ENCODE data around the gene CMSS1.
"Not testable (repeated sequence)": the region's sequence is repeated elsewhere in the genome, so short reads cannot be mapped to it uniquely, and the experiment has no call there.

CMSS1 gene

GRCh38 chr3:100225193-100225592 lies 407.5 kb downstream of the CMSS1 start:
- Histone ChIP-seq H3K9me3 (ENCODE audit: control extremely low read depth in 1 of 5, control insufficient read depth in 4 of 5, insufficient read depth in 2 of 5, low read depth in 1 of 5, low read length in 4 of 5) (peaks cover 0 to 6% (median 0%) of the 10 kb centered on the region in 5 experiments), H3K27ac (ENCODE audit: insufficient read depth in 1 of 2, low read depth in 1 of 2, low read length in 2 of 2, poor library complexity in 1 of 2, severe bottlenecking in 2 of 2) (no peak overlapping the region), H3K4me1 (ENCODE audit: control extremely low read depth in 1 of 4, control insufficient read depth in 4 of 4, insufficient read depth in 4 of 4, low read length in 3 of 4) (no peaks in the 10 kb centered on the region), H3K4me3 (ENCODE audit: control insufficient read depth in 1 of 7, extremely low read depth in 1 of 7, insufficient read depth in 4 of 7, low read depth in 2 of 7, low read length in 6 of 7) (no peak overlapping the region), H3K27me3 (replicated peaks in 2 of 5; ENCODE audit: control insufficient read depth in 4 of 5, insufficient read depth in 5 of 5, low read length in 4 of 5) (no peaks in the 10 kb centered on the region), H3K36me3 (ENCODE audit: control insufficient read depth in 4 of 4, insufficient read depth in 4 of 4, low read length in 3 of 4) (no peaks in the 10 kb centered on the region)
- DNase-seq, result no peak
- CTCF ChIA-PET, result no interaction called here
- POLR2A ChIA-PET, result no interaction called here
- 97% methylated on average over 26 of the region's 26 CpGs for whole genome bisulfite sequencing (ENCODE audit: insufficient coverage)

- ChIA-PET CTCF (interaction anchor here (0.6 kb wide), 1 partner anchor 403 kb away, joined by 3 read pairs; no protein-coding TSS in a partner anchor), POLR2A (no interaction called here)
- no peaks in the 10 kb centered on the region for H3K27me3 ChIP-seq (replicated peaks in 2 of 5; ENCODE audit: control insufficient read depth in 4 of 5, insufficient read depth in 5 of 5, low read length in 4 of 5)
- no peak overlapping the region for H3K4me3 ChIP-seq (ENCODE audit: control insufficient read depth in 1 of 7, extremely low read depth in 1 of 7, insufficient read depth in 4 of 7, low read depth in 2 of 7, low read length in 6 of 7)
- peaks cover 0 to 6% (median 0%) of the 10 kb centered on the region in 5 experiments for H3K9me3 ChIP-seq (ENCODE audit: control extremely low read depth in 1 of 5, control insufficient read depth in 4 of 5, insufficient read depth in 2 of 5, low read depth in 1 of 5, low read length in 4 of 5)
- WGBS (ENCODE audit: insufficient coverage), result 98% methylated on average over 7 of the region's 8 CpGs
- DNase-seq, result no peak
- no peaks in the 10 kb centered on the region for H3K4me1 ChIP-seq (ENCODE audit: control extremely low read depth in 1 of 4, control insufficient read depth in 4 of 4, insufficient read depth in 4 of 4, low read length in 3 of 4)
- no peak overlapping the region for H3K27ac ChIP-seq (ENCODE audit: insufficient read depth in 1 of 2, low read depth in 1 of 2, low read length in 2 of 2, poor library complexity in 1 of 2, severe bottlenecking in 2 of 2)
- H3K36me3 ChIP-seq (ENCODE audit: control insufficient read depth in 4 of 4, insufficient read depth in 4 of 4, low read length in 3 of 4), result no peaks in the 10 kb centered on the region
These were observed 408.2 kb downstream of the CMSS1 start for GRCh38 chr3:100225883-100226282.

- no peaks in the 10 kb centered on the region for H3K27me3 ChIP-seq (replicated peaks in 2 of 5; ENCODE audit: control insufficient read depth in 4 of 5, insufficient read depth in 5 of 5, low read length in 4 of 5)
- WGBS (ENCODE audit: insufficient coverage), result no CpG with 5 or more reads among the region's 6 CpGs
- POLR2A ChIA-PET, result no interaction called here
- H3K4me3 ChIP-seq (ENCODE audit: control insufficient read depth in 1 of 7, extremely low read depth in 1 of 7, insufficient read depth in 4 of 7, low read depth in 2 of 7, low read length in 6 of 7), result no peak overlapping the region
- H3K27ac ChIP-seq (ENCODE audit: insufficient read depth in 1 of 2, low read depth in 1 of 2, low read length in 2 of 2, poor library complexity in 1 of 2, severe bottlenecking in 2 of 2), result no peak overlapping the region
- DNase-seq, result no peak
- H3K36me3 ChIP-seq (ENCODE audit: control insufficient read depth in 4 of 4, insufficient read depth in 4 of 4, low read length in 3 of 4), result no peaks in the 10 kb centered on the region
- no peaks in the 10 kb centered on the region for H3K4me1 ChIP-seq (ENCODE audit: control extremely low read depth in 1 of 4, control insufficient read depth in 4 of 4, insufficient read depth in 4 of 4, low read length in 3 of 4)
- CTCF ChIA-PET, result no interaction called here
- peaks cover 0 to 6% (median 0%) of the 10 kb centered on the region in 5 experiments for H3K9me3 ChIP-seq (ENCODE audit: control extremely low read depth in 1 of 5, control insufficient read depth in 4 of 5, insufficient read depth in 2 of 5, low read depth in 1 of 5, low read length in 4 of 5)
These were observed 409.2 kb downstream of the CMSS1 start for GRCh38 chr3:100226712-100227429.

- H3K4me3 ChIP-seq (ENCODE audit: control insufficient read depth in 1 of 7, extremely low read depth in 1 of 7, insufficient read depth in 4 of 7, low read depth in 2 of 7, low read length in 6 of 7), result no peak overlapping the region
- no peak for DNase-seq
- H3K27ac ChIP-seq (ENCODE audit: insufficient read depth in 1 of 2, low read depth in 1 of 2, low read length in 2 of 2, poor library complexity in 1 of 2, severe bottlenecking in 2 of 2), result no peak overlapping the region
- 86% methylated on average over 1 of the region's 2 CpGs for WGBS (ENCODE audit: insufficient coverage)
- no peaks in the 10 kb centered on the region for H3K27me3 ChIP-seq (replicated peaks in 2 of 5; ENCODE audit: control insufficient read depth in 4 of 5, insufficient read depth in 5 of 5, low read length in 4 of 5)
- no peaks in the 10 kb centered on the region for H3K36me3 ChIP-seq (ENCODE audit: control insufficient read depth in 4 of 4, insufficient read depth in 4 of 4, low read length in 3 of 4)
- no peaks in the 10 kb centered on the region for H3K4me1 ChIP-seq (ENCODE audit: control extremely low read depth in 1 of 4, control insufficient read depth in 4 of 4, insufficient read depth in 4 of 4, low read length in 3 of 4)
- ChIA-PET CTCF (no interaction called here), POLR2A (no interaction called here)
- H3K9me3 ChIP-seq (ENCODE audit: control extremely low read depth in 1 of 5, control insufficient read depth in 4 of 5, insufficient read depth in 2 of 5, low read depth in 1 of 5, low read length in 4 of 5), result peaks cover 0 to 6% (median 0%) of the 10 kb centered on the region in 5 experiments
These were observed 409.9 kb downstream of the CMSS1 start for GRCh38 chr3:100227511-100227921.

DNA sequence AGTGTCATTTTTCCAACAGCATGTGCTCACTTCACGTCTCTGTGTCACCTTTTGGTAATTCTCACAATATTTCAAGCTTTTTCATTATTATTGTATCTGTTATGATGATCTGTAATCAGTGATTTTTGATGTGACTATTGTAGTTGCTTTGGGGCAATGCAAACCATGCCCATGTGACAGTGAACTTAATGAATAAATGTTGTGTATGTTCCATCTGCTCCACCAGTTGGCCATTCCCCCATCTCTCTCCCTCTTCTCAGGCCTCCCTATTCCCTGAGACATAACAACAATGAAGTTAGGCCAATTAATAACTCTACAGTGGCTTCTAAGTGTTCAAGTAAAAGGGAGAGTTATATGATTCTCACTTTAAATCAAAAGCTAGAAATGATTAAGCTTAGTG lies 410.6 kb downstream of the CMSS1 start:
- Histone ChIP-seq H3K36me3 (ENCODE audit: control insufficient read depth in 4 of 4, insufficient read depth in 4 of 4, low read length in 3 of 4) (no peaks in the 10 kb centered on the region), H3K9me3 (ENCODE audit: control extremely low read depth in 1 of 5, control insufficient read depth in 4 of 5, insufficient read depth in 2 of 5, low read depth in 1 of 5, low read length in 4 of 5) (peaks cover 0 to 6% (median 0%) of the 10 kb centered on the region in 5 experiments), H3K27me3 (replicated peaks in 2 of 5; ENCODE audit: control insufficient read depth in 4 of 5, insufficient read depth in 5 of 5, low read length in 4 of 5) (no peaks in the 10 kb centered on the region), H3K4me1 (ENCODE audit: control extremely low read depth in 1 of 4, control insufficient read depth in 4 of 4, insufficient read depth in 4 of 4, low read length in 3 of 4) (no peaks in the 10 kb centered on the region), H3K4me3 (ENCODE audit: control insufficient read depth in 1 of 7, extremely low read depth in 1 of 7, insufficient read depth in 4 of 7, low read depth in 2 of 7, low read length in 6 of 7) (no peak overlapping the region), H3K27ac (ENCODE audit: insufficient read depth in 1 of 2, low read depth in 1 of 2, low read length in 2 of 2, poor library complexity in 1 of 2, severe bottlenecking in 2 of 2) (no peak overlapping the region)
- ChIA-PET POLR2A (no interaction called here), CTCF (no interaction called here)
- WGBS (ENCODE audit: insufficient coverage), result no CpG with 5 or more reads among the region's 1 CpG
- DNase-seq, result no peak

GRCh38 chr3:100229188-100229587 lies 411.5 kb downstream of the CMSS1 start:
- H3K4me3 ChIP-seq (ENCODE audit: control insufficient read depth in 1 of 7, extremely low read depth in 1 of 7, insufficient read depth in 4 of 7, low read depth in 2 of 7, low read length in 6 of 7); DNase-seq; H3K9me3 ChIP-seq (ENCODE audit: control extremely low read depth in 1 of 5, control insufficient read depth in 4 of 5, insufficient read depth in 2 of 5, low read depth in 1 of 5, low read length in 4 of 5); H3K4me1 ChIP-seq (ENCODE audit: control extremely low read depth in 1 of 4, control insufficient read depth in 4 of 4, insufficient read depth in 4 of 4, low read length in 3 of 4); H3K27ac ChIP-seq (ENCODE audit: insufficient read depth in 1 of 2, low read depth in 1 of 2, low read length in 2 of 2, poor library complexity in 1 of 2, severe bottlenecking in 2 of 2); H3K36me3 ChIP-seq (ENCODE audit: control insufficient read depth in 4 of 4, insufficient read depth in 4 of 4, low read length in 3 of 4); H3K27me3 ChIP-seq (replicated peaks in 2 of 5; ENCODE audit: control insufficient read depth in 4 of 5, insufficient read depth in 5 of 5, low read length in 4 of 5): not testable (repeated sequence)
- POLR2A ChIA-PET, result interaction anchor here (0.7 kb wide), 1 partner anchor 301 kb away, joined by 3 read pairs; no protein-coding TSS in a partner anchor
- WGBS (ENCODE audit: insufficient coverage), result 93% methylated on average over 3 of the region's 3 CpGs
- CTCF ChIA-PET, result interaction anchor here (0.6 to 1.5 kb wide), 2 partner anchors 25 to 61 kb away, joined by 3 read pairs; no protein-coding TSS in a partner anchor

DNA sequence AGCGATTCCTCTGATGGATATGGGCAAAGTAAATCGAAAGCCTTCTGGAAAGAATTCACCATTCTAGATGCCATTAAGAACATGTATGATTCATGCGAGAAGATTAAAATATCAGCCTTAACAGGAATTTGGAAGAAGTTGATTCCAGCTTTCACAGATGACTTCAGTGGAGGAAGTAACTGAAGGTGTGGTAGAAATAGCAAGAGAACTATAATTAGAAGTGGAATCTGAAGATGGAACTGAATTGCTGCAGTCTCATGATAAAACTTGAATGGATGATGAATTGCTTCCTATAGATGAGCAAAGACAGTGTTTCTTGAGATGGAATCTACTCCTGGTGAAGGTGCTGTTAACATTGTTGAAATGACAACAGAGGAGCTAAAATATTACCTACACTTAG lies 413.0 kb downstream of the CMSS1 start:
- CTCF ChIA-PET, result no interaction called here
- WGBS (ENCODE audit: insufficient coverage), result no CpG with 5 or more reads among the region's 3 CpGs
- H3K9me3 ChIP-seq (ENCODE audit: control extremely low read depth in 1 of 5, control insufficient read depth in 4 of 5, insufficient read depth in 2 of 5, low read depth in 1 of 5, low read length in 4 of 5), result peaks cover 0 to 6% (median 0%) of the 10 kb centered on the region in 5 experiments
- H3K36me3 ChIP-seq (ENCODE audit: control insufficient read depth in 4 of 4, insufficient read depth in 4 of 4, low read length in 3 of 4), result no peaks in the 10 kb centered on the region
- POLR2A ChIA-PET, result no interaction called here
- no peak for DNase-seq
- H3K4me3 ChIP-seq (ENCODE audit: control insufficient read depth in 1 of 7, extremely low read depth in 1 of 7, insufficient read depth in 4 of 7, low read depth in 2 of 7, low read length in 6 of 7), result no peak overlapping the region
- H3K27me3 ChIP-seq (replicated peaks in 2 of 5; ENCODE audit: control insufficient read depth in 4 of 5, insufficient read depth in 5 of 5, low read length in 4 of 5), result no peaks in the 10 kb centered on the region
- H3K27ac ChIP-seq (ENCODE audit: insufficient read depth in 1 of 2, low read depth in 1 of 2, low read length in 2 of 2, poor library complexity in 1 of 2, severe bottlenecking in 2 of 2), result no peak overlapping the region
- H3K4me1 ChIP-seq (ENCODE audit: control extremely low read depth in 1 of 4, control insufficient read depth in 4 of 4, insufficient read depth in 4 of 4, low read length in 3 of 4), result no peaks in the 10 kb centered on the region
